ENCODE data around the gene STOX2.

Gene STOX2

GRCh38 chr4:183888564-183888963 is 16.5 kb upstream of the STOX2 start:
- Histone ChIP-seq H3K27me3 (ENCODE audit: control insufficient read depth in 5 of 5, insufficient read depth in 4 of 5, low read length in 5 of 5) (no peaks in the 10 kb centered on the region), H3K9me3 (ENCODE audit: control insufficient read depth in 5 of 5, low read length in 5 of 5) (no peaks in the 10 kb centered on the region), H3K27ac (ENCODE audit: low read depth, low read length) (no peak overlapping the region), H3K9ac (ENCODE audit: low read length in 5 of 5) (no peak overlapping the region), H3K4me1 (ENCODE audit: control insufficient read depth in 5 of 5, insufficient read depth in 5 of 5, low read length in 5 of 5) (peaks cover 0 to 11% (median 0%) of the 10 kb centered on the region in 5 donors), H3K4me3 (ENCODE audit: low read depth in 1 of 5, low read length in 5 of 5) (no peak overlapping the region), H3K36me3 (ENCODE audit: control insufficient read depth in 5 of 5, insufficient read depth in 5 of 5, low read length in 5 of 5) (no peaks in the 10 kb centered on the region)

GRCh38 chr4:183889190-183889589 is 15.9 kb upstream of the STOX2 start:
- Histone ChIP-seq H3K4me1 (ENCODE audit: control insufficient read depth in 5 of 5, insufficient read depth in 5 of 5, low read length in 5 of 5) (peaks cover 0 to 11% (median 0%) of the 10 kb centered on the region in 5 donors), H3K27me3 (ENCODE audit: control insufficient read depth in 5 of 5, insufficient read depth in 4 of 5, low read length in 5 of 5) (no peaks in the 10 kb centered on the region), H3K27ac (ENCODE audit: low read depth, low read length) (no peak overlapping the region)

GRCh38 chr4:183897193-183897592 is 7.9 kb upstream of the STOX2 start:
- Histone ChIP-seq H3K9me3 (ENCODE audit: control insufficient read depth in 5 of 5, low read length in 5 of 5) (peaks cover 0 to 9% (median 6%) of the 10 kb centered on the region in 5 donors), H3K27ac (ENCODE audit: low read depth, low read length) (no peak overlapping the region), H3K27me3 (ENCODE audit: control insufficient read depth in 5 of 5, insufficient read depth in 4 of 5, low read length in 5 of 5) (no peaks in the 10 kb centered on the region), H3K36me3 (ENCODE audit: control insufficient read depth in 5 of 5, insufficient read depth in 5 of 5, low read length in 5 of 5) (no peaks in the 10 kb centered on the region), H3K9ac (ENCODE audit: low read length in 5 of 5) (no peak overlapping the region), H3K4me3 (ENCODE audit: low read depth in 1 of 5, low read length in 5 of 5) (no peak overlapping the region), H3K4me1 (ENCODE audit: control insufficient read depth in 5 of 5, insufficient read depth in 5 of 5, low read length in 5 of 5) (no peaks in the 10 kb centered on the region)

More at GRCh38 chr4:183889190-183889589, 15.9 kb upstream of the STOX2 start:
- H3K4me3 ChIP-seq (ENCODE audit: low read depth in 1 of 5, low read length in 5 of 5): no peak overlapping the region
- H3K9ac ChIP-seq (ENCODE audit: low read length in 5 of 5): no peak overlapping the region
- no peaks in the 10 kb centered on the region for H3K9me3 ChIP-seq (ENCODE audit: control insufficient read depth in 5 of 5, low read length in 5 of 5)
- H3K36me3 ChIP-seq (ENCODE audit: control insufficient read depth in 5 of 5, insufficient read depth in 5 of 5, low read length in 5 of 5): no peaks in the 10 kb centered on the region

GRCh38 chr4:183898456-183898855 is 6.7 kb upstream of the STOX2 start:
- Histone ChIP-seq H3K4me1 (ENCODE audit: control insufficient read depth in 5 of 5, insufficient read depth in 5 of 5, low read length in 5 of 5) (no peaks in the 10 kb centered on the region), H3K9me3 (ENCODE audit: control insufficient read depth in 5 of 5, low read length in 5 of 5) (peaks cover 0 to 9% (median 6%) of the 10 kb centered on the region in 5 donors), H3K27ac (ENCODE audit: low read depth, low read length) (no peak overlapping the region), H3K4me3 (ENCODE audit: low read depth in 1 of 5, low read length in 5 of 5) (no peak overlapping the region), H3K36me3 (ENCODE audit: control insufficient read depth in 5 of 5, insufficient read depth in 5 of 5, low read length in 5 of 5) (no peaks in the 10 kb centered on the region), H3K9ac (ENCODE audit: low read length in 5 of 5) (no peak overlapping the region), H3K27me3 (ENCODE audit: control insufficient read depth in 5 of 5, insufficient read depth in 4 of 5, low read length in 5 of 5) (no peaks in the 10 kb centered on the region)

GRCh38 chr4:183903021-183903760 is 1.9 kb upstream of the STOX2 start:
- no peaks in the 10 kb centered on the region for H3K36me3 ChIP-seq (ENCODE audit: control insufficient read depth in 5 of 5, insufficient read depth in 5 of 5, low read length in 5 of 5)
- no peak overlapping the region for H3K27ac ChIP-seq (ENCODE audit: low read depth, low read length)
- no peak overlapping the region for H3K9ac ChIP-seq (ENCODE audit: low read length in 5 of 5)
- H3K27me3 ChIP-seq (ENCODE audit: control insufficient read depth in 5 of 5, insufficient read depth in 4 of 5, low read length in 5 of 5): peaks cover 1 to 7% (median 4%) of the 10 kb centered on the region in 5 donors
- H3K4me1 ChIP-seq (ENCODE audit: control insufficient read depth in 5 of 5, insufficient read depth in 5 of 5, low read length in 5 of 5): peaks cover 6 to 29% (median 27%) of the 10 kb centered on the region in 5 donors
- peaks cover 0 to 9% (median 6%) of the 10 kb centered on the region in 5 donors for H3K9me3 ChIP-seq (ENCODE audit: control insufficient read depth in 5 of 5, low read length in 5 of 5)
- no peak overlapping the region for H3K4me3 ChIP-seq (ENCODE audit: low read depth in 1 of 5, low read length in 5 of 5)

GRCh38 chr4:183905593-183906488 is 734 bp downstream of the STOX2 start:
- peaks cover 3 to 7% (median 4%) of the 10 kb centered on the region in 5 donors for H3K27me3 ChIP-seq (ENCODE audit: control insufficient read depth in 5 of 5, insufficient read depth in 4 of 5, low read length in 5 of 5)
- no peak overlapping the region for H3K27ac ChIP-seq (ENCODE audit: low read depth, low read length)
- H3K9me3 ChIP-seq (ENCODE audit: control insufficient read depth in 5 of 5, low read length in 5 of 5): no peaks in the 10 kb centered on the region
- peak overlapping the region in 4 of 5 donors; percentile 74 to 99 (median 82) for H3K4me3 ChIP-seq (ENCODE audit: low read depth in 1 of 5, low read length in 5 of 5)
- no peaks in the 10 kb centered on the region for H3K36me3 ChIP-seq (ENCODE audit: control insufficient read depth in 5 of 5, insufficient read depth in 5 of 5, low read length in 5 of 5)
- peak overlapping the region in 4 of 5 donors; percentile 5 to 59 (median 36) for H3K9ac ChIP-seq (ENCODE audit: low read length in 5 of 5)
- peaks cover 6 to 29% (median 27%) of the 10 kb centered on the region in 5 donors for H3K4me1 ChIP-seq (ENCODE audit: control insufficient read depth in 5 of 5, insufficient read depth in 5 of 5, low read length in 5 of 5)

GRCh38 chr4:183906489-183906738 is 1.3 kb downstream of the STOX2 start:
- Histone ChIP-seq H3K4me3 (ENCODE audit: low read depth in 1 of 5, low read length in 5 of 5) (peak overlapping the region in 4 of 5 donors; percentile 56 to 74 (median 60)), H3K27me3 (ENCODE audit: control insufficient read depth in 5 of 5, insufficient read depth in 4 of 5, low read length in 5 of 5) (peaks cover 3 to 7% (median 4%) of the 10 kb centered on the region in 5 donors), H3K4me1 (ENCODE audit: control insufficient read depth in 5 of 5, insufficient read depth in 5 of 5, low read length in 5 of 5) (peaks cover 6 to 29% (median 27%) of the 10 kb centered on the region in 5 donors), H3K9ac (ENCODE audit: low read length in 5 of 5) (no peak overlapping the region), H3K36me3 (ENCODE audit: control insufficient read depth in 5 of 5, insufficient read depth in 5 of 5, low read length in 5 of 5) (no peaks in the 10 kb centered on the region), H3K27ac (ENCODE audit: low read depth, low read length) (no peak overlapping the region), H3K9me3 (ENCODE audit: control insufficient read depth in 5 of 5, low read length in 5 of 5) (no peaks in the 10 kb centered on the region)

GRCh38 chr4:183906739-183907651 is 1.9 kb downstream of the STOX2 start:
- Histone ChIP-seq H3K36me3 (ENCODE audit: control insufficient read depth in 5 of 5, insufficient read depth in 5 of 5, low read length in 5 of 5) (no peaks in the 10 kb centered on the region), H3K27ac (ENCODE audit: low read depth, low read length) (no peak overlapping the region), H3K9me3 (ENCODE audit: control insufficient read depth in 5 of 5, low read length in 5 of 5) (no peaks in the 10 kb centered on the region), H3K27me3 (ENCODE audit: control insufficient read depth in 5 of 5, insufficient read depth in 4 of 5, low read length in 5 of 5) (peaks cover 3 to 7% (median 4%) of the 10 kb centered on the region in 5 donors), H3K9ac (ENCODE audit: low read length in 5 of 5) (no peak overlapping the region), H3K4me3 (ENCODE audit: low read depth in 1 of 5, low read length in 5 of 5) (peak overlapping the region; percentile 25 to 74 (median 56)), H3K4me1 (ENCODE audit: control insufficient read depth in 5 of 5, insufficient read depth in 5 of 5, low read length in 5 of 5) (peaks cover 6 to 29% (median 27%) of the 10 kb centered on the region in 5 donors)

GRCh38 chr4:183907871-183908683 is 3.0 kb downstream of the STOX2 start:
- H3K9ac ChIP-seq (ENCODE audit: low read length in 5 of 5): no peak overlapping the region
- H3K36me3 ChIP-seq (ENCODE audit: control insufficient read depth in 5 of 5, insufficient read depth in 5 of 5, low read length in 5 of 5): no peaks in the 10 kb centered on the region
- H3K27me3 ChIP-seq (ENCODE audit: control insufficient read depth in 5 of 5, insufficient read depth in 4 of 5, low read length in 5 of 5): peaks cover 3 to 7% (median 4%) of the 10 kb centered on the region in 5 donors
- no peak overlapping the region for H3K4me3 ChIP-seq (ENCODE audit: low read depth in 1 of 5, low read length in 5 of 5)
- no peaks in the 10 kb centered on the region for H3K9me3 ChIP-seq (ENCODE audit: control insufficient read depth in 5 of 5, low read length in 5 of 5)
- H3K4me1 ChIP-seq (ENCODE audit: control insufficient read depth in 5 of 5, insufficient read depth in 5 of 5, low read length in 5 of 5): peaks cover 6 to 29% (median 27%) of the 10 kb centered on the region in 5 donors
- no peak overlapping the region for H3K27ac ChIP-seq (ENCODE audit: low read depth, low read length)

Data from subcutaneous abdominal adipose tissue (tissue), 5 donors.